LNCAP (cell line): ENCODE data around the gene FUT9.

ENCODE experiments used
- CTCF ChIP-seq: fragments of 450-650 bp; IDR thresholded peaks from 2 replicates; pipeline ENCODE4 v1.5.1; 2017; ENCODE audit warnings: mild to moderate bottlenecking

FUT9 gene

GRCh38 chr6:96017070-96017359 lies 1.2 kb downstream of the FUT9 start:
- TF ChIP-seq CTCF = no peak

- TF ChIP-seq CTCF = no peak
Measured at GRCh38 chr6:96022225-96022624, 6.5 kb downstream of the FUT9 start.

GRCh38 chr6:96032661-96033060 lies 16.9 kb downstream of the FUT9 start:
- TF ChIP-seq CTCF = no peak

- no peak for TF ChIP-seq CTCF
Measured at GRCh38 chr6:96051555-96051954, 35.8 kb downstream of the FUT9 start.

- TF ChIP-seq CTCF = no peak
Measured at GRCh38 chr6:96058082-96058481, 42.3 kb downstream of the FUT9 start.

- no peak for TF ChIP-seq CTCF
Measured at GRCh38 chr6:96059586-96059985, 43.8 kb downstream of the FUT9 start.

- no peak for TF ChIP-seq CTCF
Measured at GRCh38 chr6:96060249-96060648, 44.5 kb downstream of the FUT9 start.

- no peak for TF ChIP-seq CTCF
Measured at GRCh38 chr6:96065213-96065612, 49.4 kb downstream of the FUT9 start.
